ENCODE data around the gene SMAD3.

DNA sequence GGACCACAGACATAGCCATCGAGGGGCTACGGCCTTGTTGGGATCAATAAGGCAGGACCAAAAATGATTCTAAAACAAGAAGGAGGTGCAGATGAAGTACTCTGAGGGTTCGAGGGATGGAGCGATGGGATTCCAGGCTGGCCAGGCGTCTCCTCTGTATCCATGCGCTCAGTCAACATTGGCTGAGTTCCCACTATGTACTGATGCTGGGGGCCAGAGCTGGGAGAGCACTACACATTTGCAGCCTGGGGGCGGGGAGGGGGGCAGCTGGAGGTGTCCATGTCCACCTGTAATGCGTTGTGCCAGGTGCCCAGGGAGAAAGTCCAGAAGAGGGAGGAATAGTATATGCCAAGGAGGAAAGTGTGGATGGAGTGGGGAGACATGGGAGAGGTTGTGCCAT lies 107.6 kb downstream of the SMAD3 start:
- TF ChIP-seq, protein P1, sequence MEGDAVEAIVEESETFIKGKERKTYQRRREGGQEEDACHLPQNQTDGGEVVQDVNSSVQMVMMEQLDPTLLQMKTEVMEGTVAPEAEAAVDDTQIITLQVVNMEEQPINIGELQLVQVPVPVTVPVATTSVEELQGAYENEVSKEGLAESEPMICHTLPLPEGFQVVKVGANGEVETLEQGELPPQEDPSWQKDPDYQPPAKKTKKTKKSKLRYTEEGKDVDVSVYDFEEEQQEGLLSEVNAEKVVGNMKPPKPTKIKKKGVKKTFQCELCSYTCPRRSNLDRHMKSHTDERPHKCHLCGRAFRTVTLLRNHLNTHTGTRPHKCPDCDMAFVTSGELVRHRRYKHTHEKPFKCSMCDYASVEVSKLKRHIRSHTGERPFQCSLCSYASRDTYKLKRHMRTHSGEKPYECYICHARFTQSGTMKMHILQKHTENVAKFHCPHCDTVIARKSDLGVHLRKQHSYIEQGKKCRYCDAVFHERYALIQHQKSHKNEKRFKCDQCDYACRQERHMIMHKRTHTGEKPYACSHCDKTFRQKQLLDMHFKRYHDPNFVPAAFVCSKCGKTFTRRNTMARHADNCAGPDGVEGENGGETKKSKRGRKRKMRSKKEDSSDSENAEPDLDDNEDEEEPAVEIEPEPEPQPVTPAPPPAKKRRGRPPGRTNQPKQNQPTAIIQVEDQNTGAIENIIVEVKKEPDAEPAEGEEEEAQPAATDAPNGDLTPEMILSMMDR (IDR thresholded peaks at IDR 0.05; ENCODE audit: poor library complexity, severe bottlenecking): no peak
- no peak for TF ChIP-seq EZH2 (IDR thresholded peaks at IDR 0.05; ENCODE audit: borderline replicate concordance, insufficient read depth, low read length, poor library complexity, severe bottlenecking)
- no peak for TF ChIP-seq MXI1 (conservative IDR thresholded peaks at IDR 0.05; ENCODE audit: poor library complexity, severe bottlenecking)
- no peak for TF ChIP-seq EP300 (conservative IDR thresholded peaks at IDR 0.05; ENCODE audit: poor library complexity, severe bottlenecking)
- TF ChIP-seq, protein P2, sequence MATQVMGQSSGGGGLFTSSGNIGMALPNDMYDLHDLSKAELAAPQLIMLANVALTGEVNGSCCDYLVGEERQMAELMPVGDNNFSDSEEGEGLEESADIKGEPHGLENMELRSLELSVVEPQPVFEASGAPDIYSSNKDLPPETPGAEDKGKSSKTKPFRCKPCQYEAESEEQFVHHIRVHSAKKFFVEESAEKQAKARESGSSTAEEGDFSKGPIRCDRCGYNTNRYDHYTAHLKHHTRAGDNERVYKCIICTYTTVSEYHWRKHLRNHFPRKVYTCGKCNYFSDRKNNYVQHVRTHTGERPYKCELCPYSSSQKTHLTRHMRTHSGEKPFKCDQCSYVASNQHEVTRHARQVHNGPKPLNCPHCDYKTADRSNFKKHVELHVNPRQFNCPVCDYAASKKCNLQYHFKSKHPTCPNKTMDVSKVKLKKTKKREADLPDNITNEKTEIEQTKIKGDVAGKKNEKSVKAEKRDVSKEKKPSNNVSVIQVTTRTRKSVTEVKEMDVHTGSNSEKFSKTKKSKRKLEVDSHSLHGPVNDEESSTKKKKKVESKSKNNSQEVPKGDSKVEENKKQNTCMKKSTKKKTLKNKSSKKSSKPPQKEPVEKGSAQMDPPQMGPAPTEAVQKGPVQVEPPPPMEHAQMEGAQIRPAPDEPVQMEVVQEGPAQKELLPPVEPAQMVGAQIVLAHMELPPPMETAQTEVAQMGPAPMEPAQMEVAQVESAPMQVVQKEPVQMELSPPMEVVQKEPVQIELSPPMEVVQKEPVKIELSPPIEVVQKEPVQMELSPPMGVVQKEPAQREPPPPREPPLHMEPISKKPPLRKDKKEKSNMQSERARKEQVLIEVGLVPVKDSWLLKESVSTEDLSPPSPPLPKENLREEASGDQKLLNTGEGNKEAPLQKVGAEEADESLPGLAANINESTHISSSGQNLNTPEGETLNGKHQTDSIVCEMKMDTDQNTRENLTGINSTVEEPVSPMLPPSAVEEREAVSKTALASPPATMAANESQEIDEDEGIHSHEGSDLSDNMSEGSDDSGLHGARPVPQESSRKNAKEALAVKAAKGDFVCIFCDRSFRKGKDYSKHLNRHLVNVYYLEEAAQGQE (IDR thresholded peaks at IDR 0.05; ENCODE audit: borderline replicate concordance): no peak
- no peak for TF ChIP-seq POLR2AphosphoS5 (IDR thresholded peaks at IDR 0.05)
- TF ChIP-seq TAF1 (IDR thresholded peaks at IDR 0.05; ENCODE audit: low read depth): no peak
- no peak for TF ChIP-seq SMC3 (conservative IDR thresholded peaks at IDR 0.05; ENCODE audit: poor library complexity)
- TF ChIP-seq RAD21 (conservative IDR thresholded peaks at IDR 0.05): no peak

Data from neural cell (in vitro differentiated cells).